ENCODE measurements around the gene MDN1.

GRCh38 chr6:89692256-89692655 is 127.3 kb downstream of the MDN1 start:
- TF ChIP-seq ZNF8 (CRISPR knock-in tag; IDR thresholded peaks at IDR 0.05) (no peak), ARNTL (CRISPR knock-in tag; IDR thresholded peaks at IDR 0.05; ENCODE audit: borderline replicate concordance, low read depth) (no peak), CSDC2 (CRISPR knock-in tag; IDR thresholded peaks at IDR 0.05) (no peak), PPARA (CRISPR knock-in tag; IDR thresholded peaks at IDR 0.05; ENCODE audit: borderline replicate concordance) (no peak), GLIS3 (CRISPR knock-in tag; IDR thresholded peaks at IDR 0.05) (no peak), ZFP30 (CRISPR knock-in tag; IDR thresholded peaks at IDR 0.05) (no peak), ZFP3 (CRISPR knock-in tag; IDR thresholded peaks at IDR 0.05) (no peak), TCF4 (CRISPR knock-in tag; IDR thresholded peaks at IDR 0.05; ENCODE audit: borderline replicate concordance) (no peak)
- TF ChIP-seq, protein P1, sequence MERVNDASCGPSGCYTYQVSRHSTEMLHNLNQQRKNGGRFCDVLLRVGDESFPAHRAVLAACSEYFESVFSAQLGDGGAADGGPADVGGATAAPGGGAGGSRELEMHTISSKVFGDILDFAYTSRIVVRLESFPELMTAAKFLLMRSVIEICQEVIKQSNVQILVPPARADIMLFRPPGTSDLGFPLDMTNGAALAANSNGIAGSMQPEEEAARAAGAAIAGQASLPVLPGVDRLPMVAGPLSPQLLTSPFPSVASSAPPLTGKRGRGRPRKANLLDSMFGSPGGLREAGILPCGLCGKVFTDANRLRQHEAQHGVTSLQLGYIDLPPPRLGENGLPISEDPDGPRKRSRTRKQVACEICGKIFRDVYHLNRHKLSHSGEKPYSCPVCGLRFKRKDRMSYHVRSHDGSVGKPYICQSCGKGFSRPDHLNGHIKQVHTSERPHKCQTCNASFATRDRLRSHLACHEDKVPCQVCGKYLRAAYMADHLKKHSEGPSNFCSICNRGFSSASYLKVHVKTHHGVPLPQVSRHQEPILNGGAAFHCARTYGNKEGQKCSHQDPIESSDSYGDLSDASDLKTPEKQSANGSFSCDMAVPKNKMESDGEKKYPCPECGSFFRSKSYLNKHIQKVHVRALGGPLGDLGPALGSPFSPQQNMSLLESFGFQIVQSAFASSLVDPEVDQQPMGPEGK (CRISPR knock-in tag; IDR thresholded peaks at IDR 0.05; ENCODE audit: borderline replicate concordance), result no peak
- TF ChIP-seq, protein P2, sequence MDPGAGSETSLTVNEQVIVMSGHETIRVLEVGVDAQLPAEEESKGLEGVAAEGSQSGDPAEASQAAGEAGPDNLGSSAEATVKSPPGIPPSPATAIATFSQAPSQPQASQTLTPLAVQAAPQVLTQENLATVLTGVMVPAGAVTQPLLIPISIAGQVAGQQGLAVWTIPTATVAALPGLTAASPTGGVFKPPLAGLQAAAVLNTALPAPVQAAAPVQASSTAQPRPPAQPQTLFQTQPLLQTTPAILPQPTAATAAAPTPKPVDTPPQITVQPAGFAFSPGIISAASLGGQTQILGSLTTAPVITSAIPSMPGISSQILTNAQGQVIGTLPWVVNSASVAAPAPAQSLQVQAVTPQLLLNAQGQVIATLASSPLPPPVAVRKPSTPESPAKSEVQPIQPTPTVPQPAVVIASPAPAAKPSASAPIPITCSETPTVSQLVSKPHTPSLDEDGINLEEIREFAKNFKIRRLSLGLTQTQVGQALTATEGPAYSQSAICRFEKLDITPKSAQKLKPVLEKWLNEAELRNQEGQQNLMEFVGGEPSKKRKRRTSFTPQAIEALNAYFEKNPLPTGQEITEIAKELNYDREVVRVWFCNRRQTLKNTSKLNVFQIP (CRISPR knock-in tag; IDR thresholded peaks at IDR 0.05; ENCODE audit: borderline replicate concordance, low read depth), result no peak
